ENCODE results near the gene ASF1A. TPM values are rescaled to one million over a fixed set of nuclear protein-coding genes. Genes with fewer than 3 reads are reported as not detected.

The ASF1A gene
- total RNA-seq, 2 experiments from 2014 or later = 10.7 to 11.9 TPM

DNA sequence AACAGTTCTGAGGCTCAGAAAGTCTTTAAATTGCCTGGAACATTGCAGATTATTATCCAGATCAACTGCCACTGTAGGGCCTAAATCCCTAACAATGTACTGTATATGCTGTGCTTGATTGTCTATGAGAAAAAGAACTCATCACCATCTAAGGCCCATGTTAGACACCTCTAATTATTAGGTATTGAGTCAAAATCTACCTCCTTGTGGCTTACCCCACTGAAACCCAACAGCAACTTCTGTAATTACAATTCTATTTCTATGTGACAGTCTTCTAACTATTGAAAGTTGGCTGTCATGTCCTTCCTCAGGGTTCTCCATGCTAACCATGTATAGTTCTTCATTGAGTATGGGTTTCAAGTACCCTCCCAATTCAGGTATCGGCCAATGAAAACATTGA lies 27.1 kb downstream of the ASF1A start:
- no peak for ATAC-seq (ENCODE audit: poor library complexity)
- H3K4me1 Mint-ChIP-seq (ENCODE audit: low read depth) = no peaks in the 10 kb centered on the region
- H3K36me3 Mint-ChIP-seq (ENCODE audit: low read depth) = peaks cover 94% of the 10 kb centered on the region
- peaks cover 68% of the 10 kb centered on the region for H3K36me3 ChIP-seq (ENCODE audit: insufficient read depth, low read length)
- H3K4me1 ChIP-seq (ENCODE audit: insufficient read depth, low read length) = no peaks in the 10 kb centered on the region
- no peak for DNase-seq
- no peaks in the 10 kb centered on the region for H3K27me3 ChIP-seq (ENCODE audit: control insufficient read depth in 1 of 2, insufficient read depth in 2 of 2, low read length in 2 of 2)
- no peaks in the 10 kb centered on the region for H3K9me3 Mint-ChIP-seq
- no peaks in the 10 kb centered on the region for H3K27me3 Mint-ChIP-seq
- TF ChIP-seq, protein P1, sequence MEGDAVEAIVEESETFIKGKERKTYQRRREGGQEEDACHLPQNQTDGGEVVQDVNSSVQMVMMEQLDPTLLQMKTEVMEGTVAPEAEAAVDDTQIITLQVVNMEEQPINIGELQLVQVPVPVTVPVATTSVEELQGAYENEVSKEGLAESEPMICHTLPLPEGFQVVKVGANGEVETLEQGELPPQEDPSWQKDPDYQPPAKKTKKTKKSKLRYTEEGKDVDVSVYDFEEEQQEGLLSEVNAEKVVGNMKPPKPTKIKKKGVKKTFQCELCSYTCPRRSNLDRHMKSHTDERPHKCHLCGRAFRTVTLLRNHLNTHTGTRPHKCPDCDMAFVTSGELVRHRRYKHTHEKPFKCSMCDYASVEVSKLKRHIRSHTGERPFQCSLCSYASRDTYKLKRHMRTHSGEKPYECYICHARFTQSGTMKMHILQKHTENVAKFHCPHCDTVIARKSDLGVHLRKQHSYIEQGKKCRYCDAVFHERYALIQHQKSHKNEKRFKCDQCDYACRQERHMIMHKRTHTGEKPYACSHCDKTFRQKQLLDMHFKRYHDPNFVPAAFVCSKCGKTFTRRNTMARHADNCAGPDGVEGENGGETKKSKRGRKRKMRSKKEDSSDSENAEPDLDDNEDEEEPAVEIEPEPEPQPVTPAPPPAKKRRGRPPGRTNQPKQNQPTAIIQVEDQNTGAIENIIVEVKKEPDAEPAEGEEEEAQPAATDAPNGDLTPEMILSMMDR (IDR thresholded peaks at IDR 0.05) = no peak
- intact Hi-C loops (cut with DNase I, micrococcal nuclease) = no loop called here
- no peak overlapping the region for H3K4me3 Mint-ChIP-seq
- CTCF ChIA-PET = no interaction called here
- POLR2A ChIA-PET = no interaction called here
- no peak overlapping the region for H3K4me3 ChIP-seq (ENCODE audit: low read length)
- no peak overlapping the region for H3K27ac Mint-ChIP-seq
- no peak overlapping the region for H3K27ac ChIP-seq (ENCODE audit: low read depth in 1 of 2, low read length in 2 of 2)
- no peaks in the 10 kb centered on the region for H3K9me3 ChIP-seq (ENCODE audit: control insufficient read depth in 1 of 2, insufficient read depth in 1 of 2, low read length in 2 of 2)

DNA sequence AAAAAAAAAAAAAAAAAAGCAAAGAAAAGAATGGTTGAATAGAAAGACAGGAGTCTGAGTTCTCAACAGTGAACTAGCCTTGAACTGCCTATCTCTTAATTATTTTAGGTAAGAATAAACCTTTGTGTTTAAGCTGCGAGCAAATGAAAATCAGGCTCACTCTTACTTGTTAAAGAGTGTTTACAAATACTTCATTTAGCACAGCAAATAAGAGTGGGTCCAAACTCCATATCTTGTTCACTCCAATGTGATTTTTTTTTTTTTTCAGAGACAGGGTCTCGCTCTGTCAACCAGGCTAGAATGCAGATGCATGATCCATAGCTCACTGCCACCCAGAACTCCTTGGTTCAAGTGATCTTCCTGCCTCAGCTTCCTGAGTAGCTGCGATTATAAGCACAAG lies 29.1 kb downstream of the ASF1A start:
- H3K36me3 ChIP-seq (ENCODE audit: insufficient read depth, low read length) = peaks cover 67% of the 10 kb centered on the region
- no peak overlapping the region for H3K27ac Mint-ChIP-seq
- TF ChIP-seq, protein P1 (IDR thresholded peaks at IDR 0.05) = no peak
- H3K4me1 Mint-ChIP-seq (ENCODE audit: low read depth) = peaks cover 5% of the 10 kb centered on the region
- H3K4me1 ChIP-seq (ENCODE audit: insufficient read depth, low read length) = no peaks in the 10 kb centered on the region
- CTCF ChIA-PET = interaction anchor here (0.5 to 0.7 kb wide), 2 partner anchors 122 to 151 kb away, joined by 3 to 4 read pairs; no protein-coding TSS in a partner anchor
- H3K36me3 Mint-ChIP-seq (ENCODE audit: low read depth) = peaks cover 93% of the 10 kb centered on the region
- H3K9me3 Mint-ChIP-seq = no peaks in the 10 kb centered on the region
- intact Hi-C loops (cut with DNase I, micrococcal nuclease) = no loop called here
- no peaks in the 10 kb centered on the region for H3K9me3 ChIP-seq (ENCODE audit: control insufficient read depth in 1 of 2, insufficient read depth in 1 of 2, low read length in 2 of 2)
- POLR2A ChIA-PET = no interaction called here
- ATAC-seq (ENCODE audit: poor library complexity) (no peak), DNase-seq (no peak)
- no peaks in the 10 kb centered on the region for H3K27me3 ChIP-seq (ENCODE audit: control insufficient read depth in 1 of 2, insufficient read depth in 2 of 2, low read length in 2 of 2)
- no peak overlapping the region for H3K4me3 Mint-ChIP-seq
- no peaks in the 10 kb centered on the region for H3K27me3 Mint-ChIP-seq
- no peak overlapping the region for H3K4me3 ChIP-seq (ENCODE audit: low read length)
- no peak overlapping the region for H3K27ac ChIP-seq (ENCODE audit: low read depth in 1 of 2, low read length in 2 of 2)

DNA sequence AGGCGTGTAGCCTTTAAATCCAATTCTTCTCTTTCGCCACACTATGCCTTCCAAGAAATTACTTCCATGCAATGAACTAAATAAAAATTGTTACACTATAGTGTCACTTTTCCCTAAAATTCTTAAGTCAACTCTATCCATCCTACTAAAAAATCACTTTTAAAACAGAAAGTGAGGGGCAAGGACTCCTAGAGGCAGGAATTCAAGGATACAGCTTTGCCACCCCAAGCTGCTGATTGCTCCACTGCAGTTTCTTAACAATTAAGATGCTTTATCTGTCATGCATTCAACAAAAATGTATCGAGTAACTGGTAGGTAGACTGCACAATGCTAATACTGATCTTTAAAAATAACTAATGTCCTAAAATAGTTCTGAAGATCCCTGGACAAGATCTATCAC lies 36.7 kb downstream of the ASF1A start:
- H3K36me3 Mint-ChIP-seq (ENCODE audit: low read depth) = peaks cover 72% of the 10 kb centered on the region
- CTCF ChIA-PET = no interaction called here

More for the DNA sequence above, 36.7 kb downstream of the ASF1A start:
- Mint-ChIP-seq H3K4me1 (ENCODE audit: low read depth) (peaks cover 45% of the 10 kb centered on the region), H3K9me3 (no peaks in the 10 kb centered on the region), H3K27ac (no peak overlapping the region), H3K4me3 (no peak overlapping the region), H3K27me3 (no peaks in the 10 kb centered on the region)
- POLR2A ChIA-PET = interaction anchor here (0.6 kb wide), 1 partner anchor 54 kb away, joined by 4 read pairs; no protein-coding TSS in a partner anchor
- Histone ChIP-seq H3K36me3 (ENCODE audit: insufficient read depth, low read length) (peaks cover 44% of the 10 kb centered on the region), H3K4me3 (ENCODE audit: low read length) (no peak overlapping the region), H3K9me3 (ENCODE audit: control insufficient read depth in 1 of 2, insufficient read depth in 1 of 2, low read length in 2 of 2) (no peaks in the 10 kb centered on the region), H3K27ac (ENCODE audit: low read depth in 1 of 2, low read length in 2 of 2) (no peak overlapping the region), H3K27me3 (ENCODE audit: control insufficient read depth in 1 of 2, insufficient read depth in 2 of 2, low read length in 2 of 2) (no peaks in the 10 kb centered on the region), H3K4me1 (ENCODE audit: insufficient read depth, low read length) (peaks cover 7% of the 10 kb centered on the region)
- intact Hi-C loops (cut with DNase I, micrococcal nuclease) = loop anchor here in 1 of 2 experiments (2.0 to 10.0 kb wide), 2 partner anchors 146 to 414 kb away; partner anchors contain the start of gene MAN1A1
- ATAC-seq (ENCODE audit: poor library complexity) (no peak), DNase-seq (no peak)
- TF ChIP-seq, protein P1 (IDR thresholded peaks at IDR 0.05) = no peak
